Heart left ventricle (tissue), 13 donors: ENCODE measurements around the gene BBS5.

Experiments
- CTCF ChIP-seq, 12 donors: fragments of 200-600 bp; sonication (generic) in 4 of 12; IDR thresholded peaks; one replicate each; pipeline versions ENCODE4 v1.5.0 to v1.8.0; 2018 to 2022; ENCODE audit warnings: antibody characterized with exemption in 12 of 12, mild to moderate bottlenecking in 5 of 12
- POLR2A ChIP-seq, 2 donors: fragments of 450-650 bp; IDR thresholded peaks; one replicate each; pipeline ENCODE4 v1.6.1; 2017; ENCODE audit warnings: antibody characterized with exemption in 2 of 2, mild to moderate bottlenecking in 2 of 2, moderate library complexity in 2 of 2
- donor health status: ischemic (EF 13 %, LVEDD 7.1; RV severe dilation, severe dysfunction).
- donor health status: DM: no; HTN: yes; CAD: no.
- donor health status: DM: no; HTN: no; CAD: no.
- donor health status: ischemic (EF 25% LVEDD 6.9; RV normal size, moderate dysfunction).
- donor health status: ischemic (EF 25% LVEDD 5.7; RV mildly dilated, moderate dysfunction).
- donor health status: ischemic (EF 35%, LVEDD 5.7; RV mildly dilated, moderate dysfunction).
- donor health status: nonischemic (EF 11% LVEDD 7.7; RV severe dilation, severe dysfunction).
- donor health status: DM: yes; HTN: yes; CAD: no.
- donor health status: PGD.
- donor health status: ischemic (EF 29% LVEDD 5.4; RV normal size, mild dysfunction).
- donor health status: nonischemic (EF 23%, LVEDD 6.1; RV moderate dilation, normal function).

GRCh38 chr2:169480079-169480465 is 778 bp downstream of the BBS5 start:
- TF ChIP-seq CTCF (IDR thresholded peaks at IDR 0.05) (no peak), POLR2A (IDR thresholded peaks at IDR 0.05) (no peak)
